GM12878 (cell line): ENCODE data around the gene MSANTD3. TPM values are rescaled to one million over a fixed set of nuclear protein-coding genes. Genes with fewer than 3 reads are reported as not detected.

Source experiments
- ATAC-seq: fragments of 200-7000 bp; cut with Tn5 transposase; 3 replicates; pipeline ENCODE4 v1.9.1; 2020; ENCODE audit warnings: mild to moderate bottlenecking, moderate library complexity
- BruUV-seq: library from RNA; stranded (reverse); fragments of 400-500 nt; replicated peaks from 2 replicates; lab custom pipeline; 2021; lab: Mats Ljungman, UMichigan
- CTCF ChIA-PET: fragments of 300-600 bp; sonication (Branson Sonifier 250); formaldehyde crosslinking; extraction: SDS; loops from one replicate; lab custom pipeline; 2021; ENCODE audit warnings: inconsistent platforms; lab: Yijun Ruan, JAX
- POLR2A ChIA-PET: fragments of 350-600 bp; formaldehyde crosslinking; extraction: SDS; loops from one replicate; lab custom pipeline; 2021; ENCODE audit warnings: inconsistent platforms; lab: Charles Lee
- RAD21 ChIA-PET: fragments of 300-600 bp; sonication (Branson Sonifier 250); formaldehyde crosslinking; loops from one replicate; lab custom pipeline; 2023; ENCODE audit warnings: antibody characterized with exemption; ENCODE audit not compliant: unreplicated experiment; lab: Charles Lee
- SMC1A ChIA-PET: fragments of 300-600 bp; sonication (Branson Sonifier 250); formaldehyde crosslinking; loops from one replicate; lab custom pipeline; 2023; ENCODE audit not compliant: unreplicated experiment, uncharacterized antibody; lab: Charles Lee
- DNase-seq: peaks from one replicate; pipeline ENCODE4 v3.0.0-alpha.2; 2011; ENCODE audit warnings: low read depth, low spot score
- FAIRE-seq: peaks from 3 replicates; lab custom pipeline; 2011; peaks lifted over from hg19 to GRCh38; lab: Jason Lieb, UNC
- H2AFZ ChIP-seq: 2 replicates; pipeline ENCODE4 v1.6.0; 2011; ENCODE audit warnings: low read depth, low read length, control low read depth; ENCODE audit not compliant: control insufficient read depth
- H3K27ac ChIP-seq: 2 replicates; pipeline ENCODE4 v1.5.1; 2011; ENCODE audit warnings: control low read depth; ENCODE audit not compliant: control insufficient read depth, insufficient read depth
- H3K27me3 ChIP-seq, 2 experiments: replicated peaks in 1 of 2; 2 replicates each; pipeline versions ENCODE4 v1.6.0 to v1.6.1; 2011; ENCODE audit warnings: low read length in 1 of 2; ENCODE audit not compliant: control insufficient read depth in 2 of 2, insufficient read depth in 2 of 2
- H3K36me3 ChIP-seq, 2 experiments: 2 replicates each; pipeline ENCODE4 v1.5.1; 2011; ENCODE audit warnings: low read length in 1 of 2; ENCODE audit not compliant: control insufficient read depth in 2 of 2, insufficient read depth in 2 of 2
- H3K4me1 ChIP-seq: 2 replicates; pipeline ENCODE4 v1.6.1; 2011; ENCODE audit warnings: mild to moderate bottlenecking, low read length, moderate library complexity, mixed read lengths; ENCODE audit not compliant: control insufficient read depth, insufficient read depth
- H3K4me2 ChIP-seq: 2 replicates; pipeline ENCODE4 v1.6.0; 2011; ENCODE audit warnings: control low read depth; ENCODE audit not compliant: control insufficient read depth, insufficient read depth
- H3K4me3 ChIP-seq: fragments of 200-600 bp; sonication (generic); 2 replicates; pipeline ENCODE4 v1.5.1; 2016
- H3K79me2 ChIP-seq: 2 replicates; pipeline ENCODE4 v1.6.0; 2011; ENCODE audit warnings: low read length; ENCODE audit not compliant: control insufficient read depth, insufficient read depth
- H3K9ac ChIP-seq: 2 replicates; pipeline ENCODE4 v1.8.0; 2011; ENCODE audit warnings: low read length, control low read depth, mixed read lengths; ENCODE audit not compliant: control insufficient read depth, insufficient read depth
- H3K9me3 ChIP-seq: replicated peaks from 3 replicates; pipeline ENCODE4 v1.5.1; 2011; ENCODE audit warnings: mild to moderate bottlenecking, low read length; ENCODE audit not compliant: control insufficient read depth, insufficient read depth
- H4K20me1 ChIP-seq: 2 replicates; pipeline ENCODE4 v1.6.0; 2011; ENCODE audit not compliant: control insufficient read depth, insufficient read depth
- CREM ChIP-seq: IDR thresholded peaks from 2 replicates; pipeline ENCODE4 v1.6.1; 2014; ENCODE audit warnings: antibody characterized with exemption, low read depth
- FOXK2 ChIP-seq: fragments of 450-650 bp; IDR thresholded peaks from 2 replicates; pipeline ENCODE4 v1.6.1; 2017; ENCODE audit warnings: mild to moderate bottlenecking, moderate library complexity
- NFYA ChIP-seq: IDR thresholded peaks from 2 replicates; pipeline ENCODE4 v1.6.1; 2011; ENCODE audit warnings: low read depth, mild to moderate bottlenecking, low read length, improper control_type of control experiment, borderline replicate concordance
- POLR2AphosphoS2 ChIP-seq: IDR thresholded peaks from 2 replicates; pipeline ENCODE4 v1.6.1; 2011; ENCODE audit warnings: low read depth, mild to moderate bottlenecking, low read length, improper control_type of control experiment, moderate library complexity
- POLR2AphosphoS5 ChIP-seq: IDR thresholded peaks from 2 replicates; pipeline ENCODE4 v1.6.1; 2011; ENCODE audit warnings: mild to moderate bottlenecking, low read length, inconsistent platforms
- TCF3 ChIP-seq: IDR thresholded peaks from 2 replicates; pipeline ENCODE4 v1.6.1; 2012; ENCODE audit warnings: low read depth, mild to moderate bottlenecking, low read length, borderline replicate concordance; ENCODE audit not compliant: insufficient read depth
- ZNF24 ChIP-seq: fragments of 450-650 bp; IDR thresholded peaks from 2 replicates; pipeline ENCODE4 v1.6.1; 2017; ENCODE audit warnings: antibody characterized with exemption, mild to moderate bottlenecking
- WGBS: methylation state at CpG from one replicate; pipeline ENCODE4 v1.1.6; 2016; ENCODE audit warnings: low lambda C conversion rate; ENCODE audit not compliant: insufficient replicate concordance, insufficient coverage; ENCODE audit errors: missing lambda C conversion rate; 5-methylcytosine and 5-hydroxymethylcytosine counted together
- in situ Hi-C: fragments of 300-500 bp; cut with MboI; formaldehyde crosslinking; loops from 9 replicates; pipeline ENCODE4 v1.14.3; 2018; ENCODE audit warnings: mixed read lengths
- intact Hi-C: fragments of 100-400 bp; cut with micrococcal nuclease; formaldehyde crosslinking; loops from one replicate; pipeline ENCODE4 v1.14.2; 2022; ENCODE audit not compliant: unreplicated experiment
- polyA plus RNA-seq, 11 experiments: library from polyadenylated mRNA; depleted of rRNA in 4 of 11; unstranded in 6 of 11; stranded (reverse) in 5 of 11; fragments of >200 nt; fragmentation: Nextera tagmentation in 4 of 11; fragmentation: Illumina TruSeq in 1 of 11; extraction: Ambion mirVana in 4 of 11; extraction: Trizol in 1 of 11; gene quantifications; 1 replicate in 1 of 11; 2 replicates in 10 of 11; pipeline versions ENCODE4 v1.2.1 to v1.2.3, GENCODE V29; 2011 to 2016; ENCODE audit warnings: inconsistent platforms in 2 of 11, missing spikeins in 2 of 11, low read depth in 1 of 11
- total RNA-seq, 4 experiments: library from RNA; depleted of rRNA in 3 of 4; stranded (reverse); fragments of >200 nt in 3 of 4; fragmentation: Illumina TruSeq in 1 of 4; extraction: Trizol in 1 of 4; gene quantifications; 2 replicates each; pipeline versions ENCODE4 v1.2.1 to v1.2.3, GENCODE V29; 2013 to 2021
- TF ChIP-seq, protein P1 (sequence below): fragments of 450-650 bp; IDR thresholded peaks from 2 replicates; pipeline ENCODE4 v1.6.1; 2017; ENCODE audit warnings: low read depth, mild to moderate bottlenecking, moderate library complexity
- TF ChIP-seq, protein P2 (sequence below): fragments of 450-650 bp; formaldehyde crosslinking; IDR thresholded peaks from 2 replicates; pipeline ENCODE4 v1.5.0; 2022; ENCODE audit warnings: mild to moderate bottlenecking, missing genetic modification characterization
- TF ChIP-seq, protein P3 (sequence below): fragments of 450-650 bp; IDR thresholded peaks from 2 replicates; pipeline ENCODE4 v1.6.1; 2017; ENCODE audit warnings: mild to moderate bottlenecking, moderate library complexity
- TF ChIP-seq, protein P4 (sequence below): IDR thresholded peaks from 2 replicates; pipeline ENCODE4 v1.6.1; 2012; ENCODE audit warnings: low read depth, low read length, improper control_type of control experiment

MSANTD3 gene
- total and polyA plus RNA-seq, 10 of the 15 experiments (the other 5 are each of a cell fraction or from before 2014, with no cell fraction given), result 5.8 to 21.2 (median 14.7) TPM

DNA sequence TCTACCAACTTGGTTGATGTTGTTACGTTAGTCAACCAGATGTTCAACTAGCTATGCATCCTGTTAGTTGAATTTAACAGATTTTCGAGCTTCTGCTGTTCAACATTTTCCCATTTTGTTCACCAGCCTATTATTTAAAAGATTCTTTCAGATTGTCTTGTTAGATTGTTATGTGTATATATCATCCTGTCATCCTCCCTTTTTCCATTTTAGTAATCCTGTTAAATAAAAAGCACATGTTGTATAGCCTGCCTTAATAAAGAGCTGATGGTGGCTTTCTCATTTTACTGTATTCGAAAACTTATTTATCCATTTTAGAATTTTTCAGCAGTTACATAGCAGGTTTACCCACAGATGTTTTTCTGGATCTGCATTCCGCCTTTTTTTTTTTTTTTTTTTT is 50.3 kb downstream of the MSANTD3 start:
- CTCF ChIA-PET, result interaction anchor here (1.5 kb wide), 1 partner anchor 29 kb away, joined by 4 read pairs; no protein-coding TSS in a partner anchor
- TF ChIP-seq, protein P1, sequence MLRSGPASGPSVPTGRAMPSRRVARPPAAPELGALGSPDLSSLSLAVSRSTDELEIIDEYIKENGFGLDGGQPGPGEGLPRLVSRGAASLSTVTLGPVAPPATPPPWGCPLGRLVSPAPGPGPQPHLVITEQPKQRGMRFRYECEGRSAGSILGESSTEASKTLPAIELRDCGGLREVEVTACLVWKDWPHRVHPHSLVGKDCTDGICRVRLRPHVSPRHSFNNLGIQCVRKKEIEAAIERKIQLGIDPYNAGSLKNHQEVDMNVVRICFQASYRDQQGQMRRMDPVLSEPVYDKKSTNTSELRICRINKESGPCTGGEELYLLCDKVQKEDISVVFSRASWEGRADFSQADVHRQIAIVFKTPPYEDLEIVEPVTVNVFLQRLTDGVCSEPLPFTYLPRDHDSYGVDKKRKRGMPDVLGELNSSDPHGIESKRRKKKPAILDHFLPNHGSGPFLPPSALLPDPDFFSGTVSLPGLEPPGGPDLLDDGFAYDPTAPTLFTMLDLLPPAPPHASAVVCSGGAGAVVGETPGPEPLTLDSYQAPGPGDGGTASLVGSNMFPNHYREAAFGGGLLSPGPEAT, result no peak
- TF ChIP-seq, protein P2, sequence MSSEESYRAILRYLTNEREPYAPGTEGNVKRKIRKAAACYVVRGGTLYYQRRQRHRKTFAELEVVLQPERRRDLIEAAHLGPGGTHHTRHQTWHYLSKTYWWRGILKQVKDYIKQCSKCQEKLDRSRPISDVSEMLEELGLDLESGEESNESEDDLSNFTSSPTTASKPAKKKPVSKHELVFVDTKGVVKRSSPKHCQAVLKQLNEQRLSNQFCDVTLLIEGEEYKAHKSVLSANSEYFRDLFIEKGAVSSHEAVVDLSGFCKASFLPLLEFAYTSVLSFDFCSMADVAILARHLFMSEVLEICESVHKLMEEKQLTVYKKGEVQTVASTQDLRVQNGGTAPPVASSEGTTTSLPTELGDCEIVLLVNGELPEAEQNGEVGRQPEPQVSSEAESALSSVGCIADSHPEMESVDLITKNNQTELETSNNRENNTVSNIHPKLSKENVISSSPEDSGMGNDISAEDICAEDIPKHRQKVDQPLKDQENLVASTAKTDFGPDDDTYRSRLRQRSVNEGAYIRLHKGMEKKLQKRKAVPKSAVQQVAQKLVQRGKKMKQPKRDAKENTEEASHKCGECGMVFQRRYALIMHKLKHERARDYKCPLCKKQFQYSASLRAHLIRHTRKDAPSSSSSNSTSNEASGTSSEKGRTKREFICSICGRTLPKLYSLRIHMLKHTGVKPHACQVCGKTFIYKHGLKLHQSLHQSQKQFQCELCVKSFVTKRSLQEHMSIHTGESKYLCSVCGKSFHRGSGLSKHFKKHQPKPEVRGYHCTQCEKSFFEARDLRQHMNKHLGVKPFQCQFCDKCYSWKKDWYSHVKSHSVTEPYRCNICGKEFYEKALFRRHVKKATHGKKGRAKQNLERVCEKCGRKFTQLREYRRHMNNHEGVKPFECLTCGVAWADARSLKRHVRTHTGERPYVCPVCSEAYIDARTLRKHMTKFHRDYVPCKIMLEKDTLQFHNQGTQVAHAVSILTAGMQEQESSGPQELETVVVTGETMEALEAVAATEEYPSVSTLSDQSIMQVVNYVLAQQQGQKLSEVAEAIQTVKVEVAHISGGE, result no peak
- no peak for TF ChIP-seq TCF3
- no peak for TF ChIP-seq NFYA
- no peak for TF ChIP-seq FOXK2
- TF ChIP-seq POLR2AphosphoS2, result no peak
- TF ChIP-seq, protein P3, sequence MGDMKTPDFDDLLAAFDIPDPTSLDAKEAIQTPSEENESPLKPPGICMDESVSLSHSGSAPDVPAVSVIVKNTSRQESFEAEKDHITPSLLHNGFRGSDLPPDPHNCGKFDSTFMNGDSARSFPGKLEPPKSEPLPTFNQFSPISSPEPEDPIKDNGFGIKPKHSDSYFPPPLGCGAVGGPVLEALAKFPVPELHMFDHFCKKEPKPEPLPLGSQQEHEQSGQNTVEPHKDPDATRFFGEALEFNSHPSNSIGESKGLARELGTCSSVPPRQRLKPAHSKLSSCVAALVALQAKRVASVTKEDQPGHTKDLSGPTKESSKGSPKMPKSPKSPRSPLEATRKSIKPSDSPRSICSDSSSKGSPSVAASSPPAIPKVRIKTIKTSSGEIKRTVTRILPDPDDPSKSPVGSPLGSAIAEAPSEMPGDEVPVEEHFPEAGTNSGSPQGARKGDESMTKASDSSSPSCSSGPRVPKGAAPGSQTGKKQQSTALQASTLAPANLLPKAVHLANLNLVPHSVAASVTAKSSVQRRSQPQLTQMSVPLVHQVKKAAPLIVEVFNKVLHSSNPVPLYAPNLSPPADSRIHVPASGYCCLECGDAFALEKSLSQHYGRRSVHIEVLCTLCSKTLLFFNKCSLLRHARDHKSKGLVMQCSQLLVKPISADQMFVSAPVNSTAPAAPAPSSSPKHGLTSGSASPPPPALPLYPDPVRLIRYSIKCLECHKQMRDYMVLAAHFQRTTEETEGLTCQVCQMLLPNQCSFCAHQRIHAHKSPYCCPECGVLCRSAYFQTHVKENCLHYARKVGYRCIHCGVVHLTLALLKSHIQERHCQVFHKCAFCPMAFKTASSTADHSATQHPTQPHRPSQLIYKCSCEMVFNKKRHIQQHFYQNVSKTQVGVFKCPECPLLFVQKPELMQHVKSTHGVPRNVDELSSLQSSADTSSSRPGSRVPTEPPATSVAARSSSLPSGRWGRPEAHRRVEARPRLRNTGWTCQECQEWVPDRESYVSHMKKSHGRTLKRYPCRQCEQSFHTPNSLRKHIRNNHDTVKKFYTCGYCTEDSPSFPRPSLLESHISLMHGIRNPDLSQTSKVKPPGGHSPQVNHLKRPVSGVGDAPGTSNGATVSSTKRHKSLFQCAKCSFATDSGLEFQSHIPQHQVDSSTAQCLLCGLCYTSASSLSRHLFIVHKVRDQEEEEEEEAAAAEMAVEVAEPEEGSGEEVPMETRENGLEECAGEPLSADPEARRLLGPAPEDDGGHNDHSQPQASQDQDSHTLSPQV, result no peak
- TF ChIP-seq CREM, result no peak
- TF ChIP-seq ZNF24, result no peak
- TF ChIP-seq, protein P4, sequence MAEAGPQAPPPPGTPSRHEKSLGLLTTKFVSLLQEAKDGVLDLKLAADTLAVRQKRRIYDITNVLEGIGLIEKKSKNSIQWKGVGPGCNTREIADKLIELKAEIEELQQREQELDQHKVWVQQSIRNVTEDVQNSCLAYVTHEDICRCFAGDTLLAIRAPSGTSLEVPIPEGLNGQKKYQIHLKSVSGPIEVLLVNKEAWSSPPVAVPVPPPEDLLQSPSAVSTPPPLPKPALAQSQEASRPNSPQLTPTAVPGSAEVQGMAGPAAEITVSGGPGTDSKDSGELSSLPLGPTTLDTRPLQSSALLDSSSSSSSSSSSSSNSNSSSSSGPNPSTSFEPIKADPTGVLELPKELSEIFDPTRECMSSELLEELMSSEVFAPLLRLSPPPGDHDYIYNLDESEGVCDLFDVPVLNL, result no peak
- TF ChIP-seq POLR2AphosphoS5, result no peak

More for the DNA sequence above, 50.3 kb downstream of the MSANTD3 start:
- ChIA-PET POLR2A (interaction anchor here (0.7 kb wide), 3 partner anchors 12 to 820 kb away, joined by 3 to 4 read pairs (median 4); no protein-coding TSS in a partner anchor), SMC1A (interaction anchor here (1.0 kb wide), 1 partner anchor 11 kb away, joined by 3 read pairs; no protein-coding TSS in a partner anchor), RAD21 (no interaction called here)
- Histone ChIP-seq H3K9ac (no peak overlapping the region), H3K9me3 (no peaks in the 10 kb centered on the region), H2AFZ (no peak overlapping the region), H4K20me1 (no peaks in the 10 kb centered on the region), H3K4me2 (no peak overlapping the region), H3K4me3 (no peak overlapping the region), H3K27me3 (peaks cover 2 to 11% of the 10 kb centered on the region in 2 experiments), H3K79me2 (no peaks in the 10 kb centered on the region), H3K4me1 (no peaks in the 10 kb centered on the region), H3K27ac (no peak overlapping the region), H3K36me3 (no peaks in the 10 kb centered on the region)
- no TSS peak for BruUV-seq
- DNase-seq (no peak), ATAC-seq (no peak), FAIRE-seq (no peak)
- WGBS, result 63% methylated on average over 4 of the region's 4 CpGs
- in situ Hi-C loops, result no loop called here
- intact Hi-C loops, result no loop called here
